ENCODE results near the gene NLRC5. TPM values are rescaled to one million over a fixed set of nuclear protein-coding genes. Genes with fewer than 3 reads are reported as not detected.

Gene NLRC5
- total RNA-seq, 1 experiment from 2014 or later: 1.6 TPM

GRCh38 chr16:57038166-57038565 is 48.8 kb downstream of the NLRC5 start:
- Mint-ChIP-seq H3K27me3 (ENCODE audit: insufficient read depth, unreplicated experiment) (peaks cover 14% of the 10 kb centered on the region), H3K36me3 (ENCODE audit: insufficient read depth, unreplicated experiment) (no peaks in the 10 kb centered on the region), H3K27ac (ENCODE audit: unreplicated experiment) (no peak overlapping the region), H3K9me3 (ENCODE audit: unreplicated experiment) (peaks cover 11% of the 10 kb centered on the region), H3K4me1 (ENCODE audit: low read depth, unreplicated experiment) (no peaks in the 10 kb centered on the region), H3K4me3 (ENCODE audit: unreplicated experiment) (no peak overlapping the region)
- Histone ChIP-seq H3K27me3 (replicated peaks; ENCODE audit: control insufficient read depth, insufficient read depth, low read length) (no peaks in the 10 kb centered on the region), H3K4me3 (ENCODE audit: low read depth, low read length) (no peak overlapping the region), H3K36me3 (ENCODE audit: control insufficient read depth, insufficient read depth, low read length) (no peaks in the 10 kb centered on the region), H3K9me3 (no peaks in the 10 kb centered on the region), H3K4me1 (no peaks in the 10 kb centered on the region)
- ChIA-PET CTCF (no interaction called here), POLR2A (no interaction called here)
- no peak for DNase-seq
- intact Hi-C loops (cut with micrococcal nuclease; ENCODE audit: unreplicated experiment): no loop called here
- no peak for TF ChIP-seq CTCF (IDR thresholded peaks at IDR 0.05; ENCODE audit: insufficient read depth in 1 of 2, low read depth in 1 of 2, low read length in 1 of 2, severe bottlenecking in 1 of 2, unreplicated experiment in 1 of 2)
- no TSS peak for BruUV-seq (replicated peaks)

GRCh38 chr16:57039148-57039812 is 49.9 kb downstream of the NLRC5 start:
- no peaks in the 10 kb centered on the region for H3K4me1 Mint-ChIP-seq (ENCODE audit: low read depth, unreplicated experiment)
- CTCF ChIA-PET: no interaction called here
- Histone ChIP-seq H3K4me3 (ENCODE audit: low read depth, low read length) (no peak overlapping the region), H3K4me1 (no peaks in the 10 kb centered on the region), H3K27me3 (replicated peaks; ENCODE audit: control insufficient read depth, insufficient read depth, low read length) (no peaks in the 10 kb centered on the region), H3K9me3 (no peaks in the 10 kb centered on the region), H3K36me3 (ENCODE audit: control insufficient read depth, insufficient read depth, low read length) (no peaks in the 10 kb centered on the region)
- peaks cover 11% of the 10 kb centered on the region for H3K9me3 Mint-ChIP-seq (ENCODE audit: unreplicated experiment)
- BruUV-seq (replicated peaks): no TSS peak
- DNase-seq: no peak
- no peaks in the 10 kb centered on the region for H3K36me3 Mint-ChIP-seq (ENCODE audit: insufficient read depth, unreplicated experiment)
- TF ChIP-seq CTCF (IDR thresholded peaks at IDR 0.05; ENCODE audit: insufficient read depth in 1 of 2, low read depth in 1 of 2, low read length in 1 of 2, severe bottlenecking in 1 of 2, unreplicated experiment in 1 of 2): no peak
- POLR2A ChIA-PET: no interaction called here
- H3K27ac Mint-ChIP-seq (ENCODE audit: unreplicated experiment): no peak overlapping the region
- peaks cover 14% of the 10 kb centered on the region for H3K27me3 Mint-ChIP-seq (ENCODE audit: insufficient read depth, unreplicated experiment)
- H3K4me3 Mint-ChIP-seq (ENCODE audit: unreplicated experiment): no peak overlapping the region
- intact Hi-C loops (cut with micrococcal nuclease; ENCODE audit: unreplicated experiment): no loop called here

- Mint-ChIP-seq H3K27ac (ENCODE audit: unreplicated experiment) (no peak overlapping the region), H3K36me3 (ENCODE audit: insufficient read depth, unreplicated experiment) (no peaks in the 10 kb centered on the region), H3K9me3 (ENCODE audit: unreplicated experiment) (peaks cover 11% of the 10 kb centered on the region), H3K4me3 (ENCODE audit: unreplicated experiment) (no peak overlapping the region), H3K4me1 (ENCODE audit: low read depth, unreplicated experiment) (no peaks in the 10 kb centered on the region), H3K27me3 (ENCODE audit: insufficient read depth, unreplicated experiment) (peaks cover 4% of the 10 kb centered on the region)
- ChIA-PET POLR2A (no interaction called here), CTCF (no interaction called here)
- Histone ChIP-seq H3K4me3 (ENCODE audit: low read depth, low read length) (no peak overlapping the region), H3K27me3 (replicated peaks; ENCODE audit: control insufficient read depth, insufficient read depth, low read length) (no peaks in the 10 kb centered on the region), H3K4me1 (no peaks in the 10 kb centered on the region), H3K36me3 (ENCODE audit: control insufficient read depth, insufficient read depth, low read length) (no peaks in the 10 kb centered on the region), H3K9me3 (no peaks in the 10 kb centered on the region)
- no TSS peak for BruUV-seq (replicated peaks)
- DNase-seq: no peak
- intact Hi-C loops (cut with micrococcal nuclease; ENCODE audit: unreplicated experiment): no loop called here
- no peak for TF ChIP-seq CTCF (IDR thresholded peaks at IDR 0.05; ENCODE audit: insufficient read depth in 1 of 2, low read depth in 1 of 2, low read length in 1 of 2, severe bottlenecking in 1 of 2, unreplicated experiment in 1 of 2)
Measured at GRCh38 chr16:57041182-57042156, 52.1 kb downstream of the NLRC5 start.
